ENCODE measurements around the gene TOB1. TPM values are rescaled to one million over a fixed set of nuclear protein-coding genes. Genes with fewer than 3 reads are reported as not detected.

Gene TOB1
- total and polyA plus RNA-seq, 9 of the 15 experiments (the other 6 are each of a cell fraction or from before 2014, with no cell fraction given) = 4.8 to 63.7 (median 13.2) TPM

DNA sequence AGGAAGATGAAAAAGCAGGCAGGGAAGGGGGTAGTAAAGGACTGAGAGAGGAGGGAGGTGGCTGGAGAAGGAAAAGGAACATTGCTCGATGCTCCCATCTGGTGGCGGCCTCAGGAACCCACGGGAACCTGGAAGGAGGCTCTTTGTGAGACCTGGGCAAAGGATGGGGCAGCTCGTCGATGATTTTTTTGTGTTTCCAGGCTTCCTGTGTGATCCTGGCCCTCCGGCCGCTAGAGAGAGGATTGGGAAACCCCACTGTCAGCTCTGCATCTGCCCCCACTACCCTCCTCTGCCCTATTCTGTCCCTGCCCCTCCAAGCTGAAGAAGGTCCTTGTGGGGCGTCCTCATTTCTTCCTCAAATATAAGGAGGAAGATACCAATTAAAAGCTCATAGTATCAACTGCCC is 24.2 kb downstream of the TOB1 start (continued):
- TF ChIP-seq, protein P1, sequence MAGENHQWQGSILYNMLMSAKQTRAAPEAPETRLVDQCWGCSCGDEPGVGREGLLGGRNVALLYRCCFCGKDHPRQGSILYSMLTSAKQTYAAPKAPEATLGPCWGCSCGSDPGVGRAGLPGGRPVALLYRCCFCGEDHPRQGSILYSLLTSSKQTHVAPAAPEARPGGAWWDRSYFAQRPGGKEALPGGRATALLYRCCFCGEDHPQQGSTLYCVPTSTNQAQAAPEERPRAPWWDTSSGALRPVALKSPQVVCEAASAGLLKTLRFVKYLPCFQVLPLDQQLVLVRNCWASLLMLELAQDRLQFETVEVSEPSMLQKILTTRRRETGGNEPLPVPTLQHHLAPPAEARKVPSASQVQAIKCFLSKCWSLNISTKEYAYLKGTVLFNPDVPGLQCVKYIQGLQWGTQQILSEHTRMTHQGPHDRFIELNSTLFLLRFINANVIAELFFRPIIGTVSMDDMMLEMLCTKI (IDR thresholded peaks at IDR 0.05; ENCODE audit: partially characterized antibody) = no peak
- TF ChIP-seq ZEB2 (IDR thresholded peaks at IDR 0.05) = no peak
- TF ChIP-seq HOXB6 (CRISPR knock-in tag; IDR thresholded peaks at IDR 0.05; ENCODE audit: borderline replicate concordance) = no peak
- TF ChIP-seq MYC (IDR thresholded peaks at IDR 0.05; ENCODE audit: low read depth, low read length) = no peak
- TF ChIP-seq MYC (CRISPR knock-in tag; IDR thresholded peaks at IDR 0.05; ENCODE audit: borderline replicate concordance, low read depth) = no peak
- TF ChIP-seq ZNF347 (CRISPR knock-in tag; IDR thresholded peaks at IDR 0.05; ENCODE audit: low read depth) = no peak
- peak; percentile 25 for TF ChIP-seq BRD9 (IDR thresholded peaks at IDR 0.05; ENCODE audit: low read depth, partially characterized antibody)
- TF ChIP-seq HDAC6 (IDR thresholded peaks at IDR 0.05; ENCODE audit: low read depth, low read length) = no peak
- no peak for TF ChIP-seq CBX5 (IDR thresholded peaks at IDR 0.05; ENCODE audit: borderline replicate concordance, low read depth)
- TF ChIP-seq TEAD2 (tag; IDR thresholded peaks at IDR 0.05) = no peak
- TF ChIP-seq, protein P2, sequence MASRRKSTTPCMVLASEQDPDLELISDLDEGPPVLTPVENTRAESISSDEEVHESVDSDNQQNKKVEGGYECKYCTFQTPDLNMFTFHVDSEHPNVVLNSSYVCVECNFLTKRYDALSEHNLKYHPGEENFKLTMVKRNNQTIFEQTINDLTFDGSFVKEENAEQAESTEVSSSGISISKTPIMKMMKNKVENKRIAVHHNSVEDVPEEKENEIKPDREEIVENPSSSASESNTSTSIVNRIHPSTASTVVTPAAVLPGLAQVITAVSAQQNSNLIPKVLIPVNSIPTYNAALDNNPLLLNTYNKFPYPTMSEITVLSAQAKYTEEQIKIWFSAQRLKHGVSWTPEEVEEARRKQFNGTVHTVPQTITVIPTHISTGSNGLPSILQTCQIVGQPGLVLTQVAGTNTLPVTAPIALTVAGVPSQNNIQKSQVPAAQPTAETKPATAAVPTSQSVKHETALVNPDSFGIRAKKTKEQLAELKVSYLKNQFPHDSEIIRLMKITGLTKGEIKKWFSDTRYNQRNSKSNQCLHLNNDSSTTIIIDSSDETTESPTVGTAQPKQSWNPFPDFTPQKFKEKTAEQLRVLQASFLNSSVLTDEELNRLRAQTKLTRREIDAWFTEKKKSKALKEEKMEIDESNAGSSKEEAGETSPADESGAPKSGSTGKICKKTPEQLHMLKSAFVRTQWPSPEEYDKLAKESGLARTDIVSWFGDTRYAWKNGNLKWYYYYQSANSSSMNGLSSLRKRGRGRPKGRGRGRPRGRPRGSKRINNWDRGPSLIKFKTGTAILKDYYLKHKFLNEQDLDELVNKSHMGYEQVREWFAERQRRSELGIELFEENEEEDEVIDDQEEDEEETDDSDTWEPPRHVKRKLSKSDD (conservative IDR thresholded peaks at IDR 0.05; ENCODE audit: low read length) = no peak
- no peak for TF ChIP-seq ESRRB (CRISPR knock-in tag; IDR thresholded peaks at IDR 0.05; ENCODE audit: borderline replicate concordance)
- TF ChIP-seq SMC3 (conservative IDR thresholded peaks at IDR 0.05; ENCODE audit: insufficient read depth, low read depth, low read length) = peak; percentile 93
- TF ChIP-seq HNRNPLL (IDR thresholded peaks at IDR 0.05; ENCODE audit: low read depth, low read length, poor library complexity, severe bottlenecking) = no peak
- no peak for TF ChIP-seq RFX5 (IDR thresholded peaks at IDR 0.05; ENCODE audit: low read depth, low read length)
- TF ChIP-seq RAD21 (CRISPR knock-in tag; conservative IDR thresholded peaks at IDR 0.05 in 1 of 2, IDR thresholded peaks at IDR 0.05 in 1 of 2) = peak; percentile 85 to 94
- TF ChIP-seq, protein P3, sequence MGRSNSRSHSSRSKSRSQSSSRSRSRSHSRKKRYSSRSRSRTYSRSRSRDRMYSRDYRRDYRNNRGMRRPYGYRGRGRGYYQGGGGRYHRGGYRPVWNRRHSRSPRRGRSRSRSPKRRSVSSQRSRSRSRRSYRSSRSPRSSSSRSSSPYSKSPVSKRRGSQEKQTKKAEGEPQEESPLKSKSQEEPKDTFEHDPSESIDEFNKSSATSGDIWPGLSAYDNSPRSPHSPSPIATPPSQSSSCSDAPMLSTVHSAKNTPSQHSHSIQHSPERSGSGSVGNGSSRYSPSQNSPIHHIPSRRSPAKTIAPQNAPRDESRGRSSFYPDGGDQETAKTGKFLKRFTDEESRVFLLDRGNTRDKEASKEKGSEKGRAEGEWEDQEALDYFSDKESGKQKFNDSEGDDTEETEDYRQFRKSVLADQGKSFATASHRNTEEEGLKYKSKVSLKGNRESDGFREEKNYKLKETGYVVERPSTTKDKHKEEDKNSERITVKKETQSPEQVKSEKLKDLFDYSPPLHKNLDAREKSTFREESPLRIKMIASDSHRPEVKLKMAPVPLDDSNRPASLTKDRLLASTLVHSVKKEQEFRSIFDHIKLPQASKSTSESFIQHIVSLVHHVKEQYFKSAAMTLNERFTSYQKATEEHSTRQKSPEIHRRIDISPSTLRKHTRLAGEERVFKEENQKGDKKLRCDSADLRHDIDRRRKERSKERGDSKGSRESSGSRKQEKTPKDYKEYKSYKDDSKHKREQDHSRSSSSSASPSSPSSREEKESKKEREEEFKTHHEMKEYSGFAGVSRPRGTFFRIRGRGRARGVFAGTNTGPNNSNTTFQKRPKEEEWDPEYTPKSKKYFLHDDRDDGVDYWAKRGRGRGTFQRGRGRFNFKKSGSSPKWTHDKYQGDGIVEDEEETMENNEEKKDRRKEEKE (IDR thresholded peaks at IDR 0.05; ENCODE audit: borderline replicate concordance in 1 of 2, control insufficient read depth in 1 of 2, low read depth in 2 of 2, low read length in 1 of 2) = no peak
- TF ChIP-seq ZNF316 (IDR thresholded peaks at IDR 0.05) = no peak
- peak; percentile 20 for TF ChIP-seq ZFP36 (IDR thresholded peaks at IDR 0.05; ENCODE audit: low read depth, low read length, partially characterized antibody)
- no peak for TF ChIP-seq ZNF699 (CRISPR knock-in tag; IDR thresholded peaks at IDR 0.05; ENCODE audit: insufficient replicate concordance)
- TF ChIP-seq, protein P4, sequence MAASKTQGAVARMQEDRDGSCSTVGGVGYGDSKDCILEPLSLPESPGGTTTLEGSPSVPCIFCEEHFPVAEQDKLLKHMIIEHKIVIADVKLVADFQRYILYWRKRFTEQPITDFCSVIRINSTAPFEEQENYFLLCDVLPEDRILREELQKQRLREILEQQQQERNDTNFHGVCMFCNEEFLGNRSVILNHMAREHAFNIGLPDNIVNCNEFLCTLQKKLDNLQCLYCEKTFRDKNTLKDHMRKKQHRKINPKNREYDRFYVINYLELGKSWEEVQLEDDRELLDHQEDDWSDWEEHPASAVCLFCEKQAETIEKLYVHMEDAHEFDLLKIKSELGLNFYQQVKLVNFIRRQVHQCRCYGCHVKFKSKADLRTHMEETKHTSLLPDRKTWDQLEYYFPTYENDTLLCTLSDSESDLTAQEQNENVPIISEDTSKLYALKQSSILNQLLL (CRISPR knock-in tag; IDR thresholded peaks at IDR 0.05; ENCODE audit: borderline replicate concordance) = no peak

Data from K562 (cell line).